Subcutaneous adipose tissue (tissue), 4 donors: ENCODE measurements around the gene GMPPB. TPM values are rescaled to one million over a fixed set of nuclear protein-coding genes. Genes with fewer than 3 reads are reported as not detected.

Source experiments
- CTCF ChIP-seq: fragments of 450-650 bp; IDR thresholded peaks from one replicate; pipeline ENCODE4 v1.5.1; 2016; ENCODE audit warnings: low read depth, mild to moderate bottlenecking, control low read depth, antibody characterized with exemption, moderate library complexity
- total RNA-seq, 4 donors: library from RNA; depleted of rRNA; stranded (reverse); fragments of >200 nt; gene quantifications; one replicate each; pipeline ENCODE4 v1.1.0, GENCODE V29; 2016

GMPPB gene
- total RNA-seq, 4 donors from 2014 or later: 11.6 to 16.5 (median 13.7) TPM

GRCh38 chr3:49704629-49705028 is 19.1 kb downstream of the GMPPB start:
- TF ChIP-seq CTCF: no peak

GRCh38 chr3:49703956-49704355 is 19.8 kb downstream of the GMPPB start:
- no peak for TF ChIP-seq CTCF

- TF ChIP-seq CTCF: no peak
Measured at GRCh38 chr3:49703443-49703927, 20.3 kb downstream of the GMPPB start.

- no peak for TF ChIP-seq CTCF
Measured at GRCh38 chr3:49702672-49703071, 21.1 kb downstream of the GMPPB start.

GRCh38 chr3:49701388-49702077 is 22.2 kb downstream of the GMPPB start:
- no peak for TF ChIP-seq CTCF

- TF ChIP-seq CTCF: no peak
Measured at GRCh38 chr3:49700453-49701128, 23.2 kb downstream of the GMPPB start.

GRCh38 chr3:49700014-49700413 is 23.7 kb downstream of the GMPPB start:
- TF ChIP-seq CTCF: no peak
